ENCODE data around the gene IL6ST.

The IL6ST gene

GRCh38 chr5:55888205-55888604, 106.6 kb downstream of the IL6ST start:
- no peak for DNase-seq

- no peak for DNase-seq
These were observed 109.4 kb downstream of the IL6ST start for GRCh38 chr5:55885359-55885758.
